Renal pelvis (tissue), 4 donors: Measurements from ENCODE around the gene SCP2. TPM values are rescaled to one million over a fixed set of nuclear protein-coding genes. Genes with fewer than 3 reads are reported as not detected.

ENCODE experiments used
- DNase-seq: peaks from one replicate; pipeline ENCODE4 v3.0.0-alpha.2; 2013
- polyA plus RNA-seq, 3 donors: library from polyadenylated mRNA; unstranded; fragments of 120-200 nt; gene quantifications; one replicate each; pipeline ENCODE4 v1.2.1, GENCODE V29; 2013; ENCODE audit not compliant: insufficient read length in 3 of 3

The SCP2 gene
- polyA plus RNA-seq, 3 donors = 174 to 194 (median 191) TPM

DNA sequence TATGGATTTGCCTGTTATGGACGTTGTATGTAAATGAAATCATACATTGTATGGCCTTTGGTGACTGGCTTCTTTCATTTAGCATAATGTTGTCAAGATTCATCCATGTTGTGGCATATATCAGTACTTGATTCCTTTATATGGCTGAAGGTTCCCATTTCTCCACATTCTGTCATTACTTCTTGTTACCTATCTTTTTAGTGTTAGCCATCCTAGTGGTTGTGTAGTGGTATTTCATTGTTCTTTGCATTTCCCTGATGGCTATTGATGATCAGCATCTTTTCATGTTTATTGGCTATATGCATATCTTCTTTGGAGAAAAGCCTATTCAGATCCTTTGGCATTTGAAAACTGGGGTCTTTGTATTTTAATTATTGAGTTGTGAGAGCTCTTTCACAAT is 95.1 kb downstream of the SCP2 start:
- DNase-seq = no peak

- DNase-seq = no peak
These were observed 96.5 kb downstream of the SCP2 start for GRCh38 chr1:53023546-53023945.

GRCh38 chr1:53024117-53024516 is 97.0 kb downstream of the SCP2 start:
- no peak for DNase-seq

- DNase-seq = peak; percentile 72
These were observed 98.1 kb downstream of the SCP2 start for GRCh38 chr1:53025034-53025768.

DNA sequence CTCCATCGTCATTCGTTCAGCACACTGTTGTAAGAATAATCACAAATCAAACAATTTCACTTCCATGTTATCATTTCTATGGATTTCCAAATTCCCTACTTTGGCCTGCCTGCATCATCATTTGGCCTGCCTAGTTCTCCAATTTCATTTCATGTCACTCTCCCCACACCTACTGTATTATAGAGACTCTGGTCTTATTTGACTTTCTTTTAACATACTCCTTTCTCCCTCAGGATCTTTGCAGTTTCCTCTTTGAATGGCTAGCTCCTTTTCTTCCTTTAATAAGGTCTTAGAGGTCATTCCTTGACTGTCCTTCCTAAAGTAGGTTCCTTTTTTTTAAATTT is 98.7 kb downstream of the SCP2 start:
- DNase-seq = no peak

- DNase-seq = no peak
These were observed 99.2 kb downstream of the SCP2 start for GRCh38 chr1:53026254-53026653.

GRCh38 chr1:53031732-53032131 is 104.7 kb downstream of the SCP2 start:
- DNase-seq = no peak

- DNase-seq = no peak
These were observed 110.1 kb downstream of the SCP2 start for GRCh38 chr1:53037159-53037558.

- no peak for DNase-seq
These were observed 111.5 kb downstream of the SCP2 start for GRCh38 chr1:53038566-53038965.

- no peak for DNase-seq
These were observed 116.2 kb downstream of the SCP2 start for GRCh38 chr1:53043271-53043670.

- DNase-seq = no peak
These were observed 117.8 kb downstream of the SCP2 start for GRCh38 chr1:53044926-53045325.

DNA sequence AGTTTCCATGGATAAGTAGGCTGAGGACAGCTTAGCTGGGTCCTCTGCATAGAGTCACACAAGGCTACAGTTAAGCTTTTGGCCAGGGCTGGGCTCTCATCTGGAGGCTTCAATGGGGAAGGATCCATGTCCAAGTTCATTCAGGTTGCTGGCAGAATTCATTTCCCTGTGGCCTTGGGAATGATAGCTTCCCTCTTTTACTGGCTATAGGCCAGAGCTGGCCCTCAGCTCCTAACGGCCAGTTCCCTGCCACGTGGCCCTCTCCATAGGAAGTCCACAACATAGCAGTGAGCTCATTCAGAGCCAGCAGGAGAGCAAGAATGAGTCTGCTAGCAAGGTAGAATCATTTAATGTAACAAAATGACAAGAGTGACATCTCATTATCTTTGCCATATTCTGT is 119.9 kb downstream of the SCP2 start:
- no peak for DNase-seq

- DNase-seq = no peak
These were observed 121.0 kb downstream of the SCP2 start for GRCh38 chr1:53047737-53048736.

DNA sequence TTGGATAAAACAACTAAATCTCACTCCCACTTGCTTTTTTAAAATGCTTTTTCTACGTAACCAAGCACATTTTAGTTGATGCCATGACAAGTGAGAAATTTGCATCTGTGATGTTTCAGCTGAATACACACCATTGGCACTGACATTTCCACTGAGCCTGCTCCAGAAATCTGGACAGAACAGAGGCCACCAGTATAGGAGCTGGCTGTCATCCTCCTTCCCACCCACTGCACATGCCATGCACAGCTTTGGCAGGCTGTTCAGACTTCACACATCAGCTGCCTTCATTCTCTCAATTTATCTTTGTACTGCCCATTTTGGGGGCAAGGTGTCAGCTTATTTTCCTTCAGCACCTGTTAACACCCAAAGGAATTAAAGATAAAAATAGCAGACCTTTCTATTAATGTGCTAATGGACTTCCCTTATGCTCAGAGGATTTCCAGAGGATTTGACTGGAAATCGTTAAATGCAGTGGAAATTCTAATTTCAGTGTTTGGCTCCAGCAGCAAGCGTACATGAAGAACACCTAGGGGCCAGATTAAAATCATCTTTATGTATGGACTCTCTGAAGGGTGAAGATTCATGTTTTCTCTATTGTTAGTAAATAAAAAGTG is 122.0 kb downstream of the SCP2 start:
- no peak for DNase-seq

DNA sequence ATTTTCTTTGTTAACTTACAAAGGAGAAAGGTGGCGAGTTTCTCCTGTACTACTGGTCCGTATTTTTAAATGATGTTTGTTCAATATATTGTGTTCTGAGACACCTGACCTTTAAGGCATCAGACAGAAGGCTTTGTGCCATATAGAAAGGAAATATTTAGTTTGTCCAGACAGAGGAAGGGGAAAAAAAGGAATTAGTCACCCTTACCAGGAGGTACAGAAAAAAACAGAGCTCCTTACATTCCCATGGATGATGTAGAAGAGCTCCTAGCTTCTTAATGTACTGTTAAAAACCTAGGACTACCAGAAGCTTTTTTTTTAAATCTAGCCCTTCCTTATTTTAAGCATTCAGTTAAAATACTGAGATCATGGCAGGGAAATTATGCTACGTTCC is 122.5 kb downstream of the SCP2 start:
- DNase-seq = no peak

DNA sequence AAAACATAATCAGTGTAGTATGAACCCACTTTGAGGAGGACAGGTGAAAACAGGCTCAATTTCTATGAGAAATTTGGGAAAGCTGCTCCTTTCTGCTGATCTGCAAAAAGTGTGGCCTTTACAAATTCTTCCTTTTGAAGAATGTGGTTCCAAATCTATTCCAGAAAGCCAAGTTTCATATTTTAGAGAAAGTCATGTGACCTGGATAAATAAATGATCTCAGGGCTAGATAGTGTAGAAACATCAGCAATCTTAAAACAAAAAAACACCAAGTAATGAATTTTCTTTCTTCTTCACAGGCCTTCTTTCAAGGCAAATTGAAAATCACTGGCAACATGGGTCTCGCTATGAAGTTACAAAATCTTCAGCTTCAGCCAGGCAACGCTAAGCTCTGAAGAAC is 123.2 kb downstream of the SCP2 start:
- DNase-seq = no peak

DNA sequence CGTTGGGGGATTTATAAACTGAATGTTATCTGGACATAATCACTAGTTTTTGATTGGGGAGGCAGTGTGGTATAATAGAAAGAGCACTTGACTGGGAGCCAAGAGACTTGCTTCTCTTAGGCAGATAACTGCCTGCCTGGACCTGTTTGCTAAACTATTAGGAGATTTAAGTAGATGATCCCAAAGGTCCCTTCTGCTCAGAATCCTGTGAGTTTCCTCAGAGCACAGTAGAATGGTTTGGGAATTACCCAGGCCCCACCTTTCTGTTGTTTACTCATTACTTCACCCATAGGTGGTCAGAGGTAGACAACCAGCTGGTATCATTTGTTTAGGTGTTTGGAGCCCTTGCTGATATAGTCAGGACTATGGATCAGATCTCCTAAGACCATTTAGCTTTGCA is 124.6 kb downstream of the SCP2 start:
- no peak for DNase-seq

DNA sequence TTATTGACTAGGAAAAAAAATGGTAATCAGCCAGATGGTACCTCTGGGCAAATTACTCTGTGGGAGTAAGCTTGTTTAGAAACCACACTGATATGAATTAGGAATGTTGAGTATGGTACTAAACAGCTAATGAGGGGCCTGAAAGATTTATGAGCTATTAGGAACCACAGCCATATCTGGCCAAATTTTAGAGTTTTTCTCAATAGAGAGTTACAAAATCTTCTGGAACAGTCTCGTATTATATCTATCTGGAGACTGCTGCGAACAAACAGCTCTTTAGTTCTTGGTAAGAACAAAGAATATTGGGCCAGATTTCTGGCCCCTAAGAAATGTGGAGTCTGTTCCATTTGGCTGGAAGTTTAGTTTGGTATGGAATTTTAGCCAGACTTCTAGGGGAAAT is 130.1 kb downstream of the SCP2 start:
- DNase-seq = no peak

GRCh38 chr1:53060579-53060978 is 133.5 kb downstream of the SCP2 start:
- DNase-seq = no peak

- DNase-seq = no peak
These were observed 134.2 kb downstream of the SCP2 start for GRCh38 chr1:53061123-53061858.

DNA sequence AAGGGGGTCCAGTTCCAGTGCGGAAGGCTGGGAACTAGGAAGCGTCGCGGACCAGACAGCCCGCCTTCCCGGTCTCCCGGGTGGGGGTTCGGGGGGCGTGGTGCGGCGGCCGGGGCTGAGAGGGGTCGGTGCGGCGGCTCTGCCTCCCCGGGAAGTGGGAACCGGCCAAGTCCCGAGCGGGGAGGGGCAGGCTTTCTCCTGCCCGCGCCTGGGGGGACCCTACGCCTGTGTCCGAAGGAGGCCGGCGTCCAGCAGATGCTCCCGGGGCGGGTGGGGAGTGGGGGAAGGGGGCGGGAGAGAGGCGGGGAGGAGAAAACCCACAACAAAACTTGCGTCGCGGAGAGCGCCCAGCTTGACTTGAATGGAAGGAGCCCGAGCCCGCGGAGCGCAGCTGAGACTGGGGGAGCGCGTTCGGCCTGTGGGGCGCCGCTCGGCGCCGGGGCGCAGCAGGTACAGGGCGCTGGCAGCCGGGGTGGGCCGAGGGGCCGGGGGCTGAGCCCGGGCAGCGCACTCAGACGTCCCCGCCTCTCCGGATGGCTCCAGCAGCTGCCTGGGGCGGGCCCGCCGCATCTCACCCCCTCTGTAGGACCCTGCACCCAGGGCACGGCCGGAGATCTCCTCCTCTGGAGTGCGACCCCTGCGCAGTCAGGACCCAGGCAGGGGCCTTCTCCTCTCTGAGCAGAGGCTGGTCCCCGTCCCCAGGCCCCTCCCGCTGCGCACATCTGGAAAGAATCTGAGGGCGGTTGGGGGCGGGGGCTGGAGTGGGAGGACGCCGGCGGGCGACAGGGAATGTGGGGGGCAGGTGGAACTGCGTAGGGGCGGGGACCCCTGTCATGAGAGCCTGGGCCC is 135.0 kb downstream of the SCP2 start, which contains the start of gene PODN:
Gene PODN (plus strand): TSS at position 355 of the 849 bp plus-strand sequence. CDS start 7,643 bp downstream, outside the sequence.
- DNase-seq = no peak
